GM12874 (cell line): ENCODE data around the gene GALK1.
A peak's percentile ranks its signal among the peaks of the same experiment; 100 is the strongest.

Experiments
- TF ChIP-seq, protein P1 (sequence below): IDR thresholded peaks from 2 replicates; pipeline ENCODE4 v1.5.1; 2011; ENCODE audit warnings: low read depth, mild to moderate bottlenecking, control low read depth, low read length, moderate library complexity; ENCODE audit not compliant: insufficient read depth

Gene GALK1

DNA sequence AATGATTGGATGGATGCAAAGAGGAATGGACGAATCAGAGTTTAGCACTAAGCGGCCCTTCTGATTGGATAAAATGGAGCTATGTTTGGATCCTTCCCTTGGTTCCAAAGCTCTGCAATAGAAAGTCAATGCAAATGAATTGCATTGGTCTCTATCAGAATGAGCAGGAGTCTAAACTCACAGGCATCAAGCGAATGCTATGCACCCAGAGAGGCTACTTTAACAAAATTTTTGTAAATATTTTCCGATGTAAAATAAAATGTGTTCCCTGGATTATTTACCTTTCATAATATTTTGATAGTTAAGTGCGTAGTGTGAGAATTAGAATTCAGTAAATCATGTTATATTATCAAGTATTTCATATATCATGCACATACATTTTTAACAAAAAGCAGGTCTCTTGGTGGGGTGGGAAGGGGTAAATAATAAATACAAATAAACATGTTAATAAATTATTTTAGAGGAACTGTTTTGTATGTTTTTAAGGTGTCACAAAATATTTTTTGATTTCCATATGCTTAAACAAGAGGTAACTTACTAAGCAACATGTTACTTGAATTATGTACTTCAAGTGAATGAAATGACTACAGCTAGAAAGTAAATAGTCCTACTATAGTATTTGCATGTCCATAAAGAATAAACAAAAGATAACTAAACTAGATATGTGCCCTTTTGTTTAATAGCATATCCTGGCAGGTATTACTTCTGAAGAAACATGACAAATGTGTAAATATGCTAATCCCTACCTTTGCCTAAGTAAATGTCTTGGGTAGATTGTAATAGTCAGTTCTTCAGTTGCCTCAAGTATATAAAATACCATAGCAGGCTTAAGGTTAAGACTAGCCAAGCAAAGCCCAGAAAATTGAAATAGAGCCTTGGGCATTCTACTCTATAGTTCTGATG lies 15.2 kb upstream of the GALK1 start:
- TF ChIP-seq, protein P1, sequence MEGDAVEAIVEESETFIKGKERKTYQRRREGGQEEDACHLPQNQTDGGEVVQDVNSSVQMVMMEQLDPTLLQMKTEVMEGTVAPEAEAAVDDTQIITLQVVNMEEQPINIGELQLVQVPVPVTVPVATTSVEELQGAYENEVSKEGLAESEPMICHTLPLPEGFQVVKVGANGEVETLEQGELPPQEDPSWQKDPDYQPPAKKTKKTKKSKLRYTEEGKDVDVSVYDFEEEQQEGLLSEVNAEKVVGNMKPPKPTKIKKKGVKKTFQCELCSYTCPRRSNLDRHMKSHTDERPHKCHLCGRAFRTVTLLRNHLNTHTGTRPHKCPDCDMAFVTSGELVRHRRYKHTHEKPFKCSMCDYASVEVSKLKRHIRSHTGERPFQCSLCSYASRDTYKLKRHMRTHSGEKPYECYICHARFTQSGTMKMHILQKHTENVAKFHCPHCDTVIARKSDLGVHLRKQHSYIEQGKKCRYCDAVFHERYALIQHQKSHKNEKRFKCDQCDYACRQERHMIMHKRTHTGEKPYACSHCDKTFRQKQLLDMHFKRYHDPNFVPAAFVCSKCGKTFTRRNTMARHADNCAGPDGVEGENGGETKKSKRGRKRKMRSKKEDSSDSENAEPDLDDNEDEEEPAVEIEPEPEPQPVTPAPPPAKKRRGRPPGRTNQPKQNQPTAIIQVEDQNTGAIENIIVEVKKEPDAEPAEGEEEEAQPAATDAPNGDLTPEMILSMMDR = no peak

DNA sequence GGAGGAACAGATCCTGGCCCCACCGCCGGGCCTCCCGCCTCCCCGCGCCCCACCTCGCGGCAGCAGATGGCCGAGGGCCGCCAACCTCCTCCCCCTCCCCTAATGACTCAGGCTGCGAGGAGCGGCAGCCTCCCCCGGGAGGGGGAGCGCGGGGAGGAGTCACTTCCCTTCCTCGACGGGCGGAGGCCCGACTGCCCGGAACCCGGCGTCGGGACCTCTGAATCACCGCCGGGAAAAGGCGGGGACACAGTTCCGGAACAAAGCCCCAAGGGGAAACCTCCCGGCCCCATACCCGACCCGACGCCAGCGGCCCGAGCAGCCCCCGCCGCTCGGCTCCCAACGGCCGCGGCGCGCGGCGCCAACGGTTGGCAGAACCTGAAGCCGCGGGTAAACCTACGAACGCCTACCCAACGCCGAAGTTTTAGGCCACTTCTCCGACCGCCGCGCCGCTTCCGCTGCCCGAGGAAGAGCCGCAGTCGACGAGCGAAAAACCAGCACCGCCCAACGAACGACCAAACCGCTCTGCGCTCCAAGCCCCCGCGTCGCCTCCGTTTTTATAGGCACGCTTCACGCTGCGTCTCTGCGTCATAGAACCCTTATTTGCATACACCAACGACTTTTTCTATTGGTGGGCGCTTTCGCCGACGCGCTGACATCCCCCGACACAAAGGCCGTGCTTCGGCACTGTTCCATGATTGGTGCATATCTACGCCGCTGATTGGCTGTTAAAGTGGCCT lies 14.4 kb upstream of the GALK1 start:
- TF ChIP-seq, protein P1 = no peak

- TF ChIP-seq, protein P1 = peak; percentile 76
Measured at GRCh38 chr17:75778861-75779249, 13.9 kb upstream of the GALK1 start.

GRCh38 chr17:75777296-75777922 lies 12.4 kb upstream of the GALK1 start:
- TF ChIP-seq, protein P1 = no peak

DNA sequence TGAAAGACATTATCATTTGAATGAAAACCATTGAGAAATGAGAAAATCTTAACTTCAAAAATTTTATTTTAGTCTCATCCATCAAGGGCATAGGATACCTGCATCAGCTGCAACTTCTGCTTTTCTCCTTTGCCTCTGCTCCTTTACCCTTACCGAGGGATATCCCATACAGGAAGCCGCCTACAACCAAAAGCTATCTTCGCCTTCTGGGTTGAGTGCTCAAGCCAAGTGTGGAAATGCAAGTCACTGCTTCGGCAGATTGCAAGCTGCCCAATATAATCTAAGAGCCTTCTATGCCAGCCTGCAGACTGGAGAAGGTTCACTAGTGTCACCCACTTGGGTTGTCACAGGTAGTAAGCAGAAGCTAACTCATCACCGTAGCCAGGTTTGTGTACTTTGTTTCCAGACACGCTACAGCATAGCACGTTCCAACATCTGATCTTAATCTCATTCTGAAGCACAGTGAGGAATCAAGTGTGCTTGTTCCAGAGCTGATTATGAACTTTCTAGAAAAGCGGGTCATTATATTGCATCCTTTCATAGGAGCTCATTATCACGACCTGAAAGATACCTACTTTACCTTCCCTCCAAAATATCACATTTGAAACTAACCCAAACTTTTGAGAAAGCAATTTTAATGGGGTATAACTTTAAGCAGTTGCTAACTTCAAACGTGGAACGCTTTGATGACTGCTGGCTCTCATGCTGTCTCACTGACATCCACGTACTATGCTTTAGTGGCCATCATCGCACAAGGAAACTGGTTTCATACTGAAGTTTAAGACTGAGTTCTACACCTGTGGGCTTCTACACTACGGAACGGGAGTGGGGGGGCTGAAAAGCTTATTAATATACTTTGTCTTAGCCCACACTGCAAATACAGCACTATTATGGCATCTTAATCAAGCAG lies 11.6 kb upstream of the GALK1 start:
- TF ChIP-seq, protein P1 = no peak

DNA sequence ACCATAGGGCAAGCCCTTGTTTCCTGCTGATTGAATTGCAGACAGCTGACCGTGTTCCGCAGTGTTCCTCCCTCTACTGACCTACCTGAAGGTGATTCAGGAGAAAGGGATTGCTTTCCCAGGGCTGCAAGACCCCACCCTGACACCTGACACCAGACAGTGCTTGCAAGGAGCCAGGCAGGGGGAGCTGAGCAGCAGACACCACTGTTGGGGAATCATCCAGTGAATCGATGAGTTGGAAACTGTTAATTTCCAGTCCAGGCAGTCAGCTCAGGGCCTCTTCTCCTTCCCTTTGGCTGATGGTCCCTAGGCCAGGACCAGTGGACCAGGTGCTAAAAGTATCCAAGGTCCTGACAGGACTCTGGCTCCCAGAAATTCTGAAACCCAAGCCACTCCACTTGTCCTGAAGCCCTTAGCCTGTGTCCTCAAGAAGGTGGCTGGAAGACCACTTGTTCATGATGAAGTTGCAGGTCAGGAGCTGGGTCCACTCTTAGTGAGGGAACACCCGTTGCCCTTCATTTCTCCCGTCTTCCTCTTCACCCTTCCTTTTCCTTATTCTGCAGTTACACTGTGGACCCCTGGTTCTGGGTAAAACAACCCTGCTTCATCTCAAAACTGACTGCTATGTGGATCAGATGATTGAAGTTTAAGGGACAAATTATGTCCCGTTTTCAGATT lies 10.1 kb upstream of the GALK1 start:
- TF ChIP-seq, protein P1 = no peak
